B cell (primary cell): ENCODE data around the gene MCRIP2. TPM values are rescaled to one million over a fixed set of nuclear protein-coding genes. Genes with fewer than 3 reads are reported as not detected.

Experiments
- ATAC-seq: fragments of 200-7000 bp; cut with Tn5 transposase; one replicate; pipeline ENCODE4 v1.10.0; 2021; ENCODE audit warnings: low read depth, mild to moderate bottlenecking, moderate number of reproducible peaks, moderate library complexity
- CTCF ChIA-PET: fragments of 350-600 bp; sonication (Branson Sonifier 250); formaldehyde crosslinking; loops from one replicate; lab custom pipeline; 2021; ENCODE audit warnings: antibody characterized with exemption, inconsistent platforms; lab: Charles Lee
- POLR2A ChIA-PET: fragments of 350-600 bp; sonication (Branson Sonifier 250); formaldehyde crosslinking; loops from one replicate; lab custom pipeline; 2021; ENCODE audit warnings: antibody characterized with exemption; lab: Charles Lee
- DNase-seq: peaks from one replicate; pipeline ENCODE4 v3.0.0; 2013
- H2AFZ ChIP-seq: 2 replicates; pipeline ENCODE4 v1.6.1; 2012; ENCODE audit warnings: mild to moderate bottlenecking, low read depth, low read length; ENCODE audit not compliant: insufficient read depth, poor library complexity, severe bottlenecking
- H3K27ac ChIP-seq, 2 donors: 1 replicate in 1 of 2; 2 replicates in 1 of 2; pipeline ENCODE4 v1.5.1; 2012 to 2013; ENCODE audit warnings: low read length in 2 of 2, mild to moderate bottlenecking in 2 of 2, moderate library complexity in 1 of 2
- H3K27me3 ChIP-seq, 4 experiments: fragments of 200-600 bp in 1 of 4; sonication (generic) in 1 of 4; replicated peaks in 1 of 4; 1 replicate in 2 of 4; 2 replicates in 2 of 4; pipeline versions ENCODE4 v1.6.1 to v1.7.0; 2013 to 2016; ENCODE audit warnings: low read length in 3 of 4, mild to moderate bottlenecking in 2 of 4, mixed read lengths in 1 of 4, moderate library complexity in 1 of 4; ENCODE audit not compliant: insufficient read depth in 4 of 4, control insufficient read depth in 3 of 4; ENCODE audit errors: control extremely low read depth in 1 of 4
- H3K36me3 ChIP-seq, 2 experiments: replicated peaks in 1 of 2; 1 replicate in 1 of 2; 2 replicates in 1 of 2; pipeline versions ENCODE4 v1.6.1 to v1.7.1; 2013; ENCODE audit warnings: low read length in 1 of 2; ENCODE audit not compliant: insufficient read depth in 2 of 2, control insufficient read depth in 1 of 2; ENCODE audit errors: control extremely low read depth in 1 of 2, extremely low read depth in 1 of 2
- H3K4me1 ChIP-seq, 2 donors: fragments of 200-600 bp in 1 of 2; sonication (generic) in 1 of 2; 1 replicate in 1 of 2; 2 replicates in 1 of 2; pipeline versions ENCODE4 v1.5.1 to v1.6.1; 2013 to 2017; ENCODE audit warnings: low read length in 2 of 2; ENCODE audit not compliant: control insufficient read depth in 2 of 2, insufficient read depth in 2 of 2
- H3K4me2 ChIP-seq: replicated peaks from 2 replicates; pipeline ENCODE3; 2012; ENCODE audit warnings: mild to moderate bottlenecking, low read depth, low read length; ENCODE audit not compliant: poor library complexity, severe bottlenecking
- H3K4me3 ChIP-seq, 5 experiments: fragments of 200-600 bp in 1 of 5; sonication (generic) in 1 of 5; 1 replicate in 3 of 5; 2 replicates in 2 of 5; pipeline versions ENCODE4 v1.5.1 to v1.7.0; 2011 to 2016; ENCODE audit warnings: low read length in 4 of 5, mild to moderate bottlenecking in 4 of 5, low read depth in 2 of 5, control low read depth in 1 of 5, moderate library complexity in 1 of 5; ENCODE audit not compliant: insufficient read depth in 1 of 5; ENCODE audit errors: control extremely low read depth in 1 of 5, extremely low read depth in 1 of 5
- H3K79me2 ChIP-seq: fragments of 200-600 bp; sonication (generic); one replicate; pipeline ENCODE4 v1.6.0; 2016; ENCODE audit warnings: low read length; ENCODE audit not compliant: control insufficient read depth, insufficient read depth
- H3K9ac ChIP-seq: fragments of 200-600 bp; sonication (generic); 2 replicates; pipeline ENCODE4 v1.6.1; 2017; ENCODE audit warnings: mild to moderate bottlenecking, low read length, moderate library complexity
- H3K9me3 ChIP-seq, 3 donors: one replicate each; pipeline versions ENCODE4 v1.6.1 to v1.7.1; 2013; ENCODE audit warnings: low read length in 2 of 3; ENCODE audit not compliant: control insufficient read depth in 2 of 3, insufficient read depth in 1 of 3; ENCODE audit errors: control extremely low read depth in 1 of 3
- H4K20me1 ChIP-seq: 2 replicates; pipeline ENCODE4 v1.6.0; 2012; ENCODE audit warnings: mild to moderate bottlenecking, low read length; ENCODE audit not compliant: insufficient read depth, control insufficient read depth, poor library complexity, severe bottlenecking
- H3K27ac Mint-ChIP-seq: one replicate; pipeline ENCODE4 v1.8.0; 2021; ENCODE audit warnings: mixed read lengths
- H3K27me3 Mint-ChIP-seq: one replicate; pipeline ENCODE4 v1.8.0; 2021; ENCODE audit warnings: mixed read lengths
- H3K4me1 Mint-ChIP-seq: one replicate; pipeline ENCODE4 v1.8.0; 2021; ENCODE audit warnings: mixed read lengths
- H3K4me3 Mint-ChIP-seq: one replicate; pipeline ENCODE4 v1.8.0; 2021; ENCODE audit warnings: mixed read lengths
- H3K9me3 Mint-ChIP-seq: one replicate; pipeline ENCODE4 v1.8.0; 2022; ENCODE audit warnings: mixed read lengths; ENCODE audit not compliant: insufficient read depth
- EZH2 ChIP-seq: IDR thresholded peaks from 2 replicates; pipeline ENCODE4 v1.6.1; 2012; ENCODE audit warnings: borderline replicate concordance, low read depth, mild to moderate bottlenecking, moderate library complexity, low read length; ENCODE audit not compliant: insufficient read depth, poor library complexity, severe bottlenecking
- WGBS: methylation state at CpG from one replicate; pipeline ENCODE4 v1.1.5; 2013; ENCODE audit warnings: missing lambda C conversion rate; ENCODE audit not compliant: insufficient coverage; 5-methylcytosine and 5-hydroxymethylcytosine counted together
- intact Hi-C: fragments of 100-400 bp; cut with micrococcal nuclease; formaldehyde crosslinking; loops from one replicate; pipeline ENCODE4 v1.10.0; 2022
- polyA plus RNA-seq: library from polyadenylated mRNA; depleted of rRNA; stranded (reverse); fragments of >200 nt; gene quantifications from 2 replicates; pipeline ENCODE4 v1.2.3, GENCODE V29; 2012
- total RNA-seq, 2 donors: library from RNA; stranded (reverse); fragments of 120-200 nt in 1 of 2; gene quantifications; 1 replicate in 1 of 2; 2 replicates in 1 of 2; pipeline versions ENCODE4 v1.2.3 to v1.2.4, GENCODE V29; 2013 to 2022
- TF ChIP-seq, protein P1 (sequence below): fragments of 200-600 bp; IDR thresholded peaks from one replicate; pipeline ENCODE4 v1.8.0; 2022; ENCODE audit warnings: antibody characterized with exemption, mild to moderate bottlenecking

Gene MCRIP2
- total and polyA plus RNA-seq, 2 donors (not counting 1 experiment from before 2014, with no cell fraction given): 29.2 to 46.0 TPM

DNA sequence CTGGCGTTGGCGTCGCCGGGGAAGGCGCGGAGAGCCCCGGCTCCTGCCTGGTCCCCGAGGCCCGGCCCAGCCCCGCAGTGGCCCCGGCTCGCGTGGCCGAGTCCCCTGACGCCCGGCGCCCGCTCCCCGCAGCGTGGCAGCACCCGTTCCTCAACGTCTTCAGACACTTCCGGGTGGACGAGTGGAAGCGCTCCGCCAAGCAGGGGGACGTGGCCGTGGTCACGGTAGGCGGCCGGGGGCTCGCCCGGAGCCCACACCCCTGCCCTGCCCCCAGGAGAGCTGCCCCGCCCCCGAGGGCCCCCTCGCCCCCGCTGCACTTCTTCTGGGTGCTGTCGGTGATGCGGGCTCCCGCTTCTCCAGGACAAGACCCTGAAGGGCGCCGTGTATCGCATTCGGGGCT is 8.0 kb downstream of the MCRIP2 start:
- H4K20me1 ChIP-seq: peaks cover 8% of the 10 kb centered on the region
- intact Hi-C loops: loop anchor here (1.0 to 2.0 kb wide), 6 partner anchors 8 to 61 kb away; partner anchors contain the start of genes JMJD8, MCRIP2 and METTL26
- H3K27ac ChIP-seq: peak overlapping the region in 1 of 2 donors; percentile 90
- H3K4me3 ChIP-seq: peak overlapping the region in 4 of 5 experiments; percentile 65 to 76 (median 70)
- no peaks in the 10 kb centered on the region for H3K36me3 ChIP-seq
- no peaks in the 10 kb centered on the region for H3K27me3 Mint-ChIP-seq
- H3K4me1 ChIP-seq: peaks cover 15 to 20% of the 10 kb centered on the region in 2 donors
- H2AFZ ChIP-seq: peak overlapping the region; percentile 92
- peak overlapping the region; percentile 71 for H3K9ac ChIP-seq
- peak overlapping the region; percentile 75 for H3K4me3 Mint-ChIP-seq
- peaks cover 8% of the 10 kb centered on the region for H3K79me2 ChIP-seq
- ATAC-seq (no peak), DNase-seq (no peak)
- POLR2A ChIA-PET: interaction anchor here (0.6 to 1.0 kb wide), 3 partner anchors 11 to 1057 kb away, joined by 4 to 6 read pairs (median 5); no protein-coding TSS in a partner anchor
- H3K9me3 Mint-ChIP-seq: no peaks in the 10 kb centered on the region
- H3K4me1 Mint-ChIP-seq: peaks cover 16% of the 10 kb centered on the region
- TF ChIP-seq, protein P1, sequence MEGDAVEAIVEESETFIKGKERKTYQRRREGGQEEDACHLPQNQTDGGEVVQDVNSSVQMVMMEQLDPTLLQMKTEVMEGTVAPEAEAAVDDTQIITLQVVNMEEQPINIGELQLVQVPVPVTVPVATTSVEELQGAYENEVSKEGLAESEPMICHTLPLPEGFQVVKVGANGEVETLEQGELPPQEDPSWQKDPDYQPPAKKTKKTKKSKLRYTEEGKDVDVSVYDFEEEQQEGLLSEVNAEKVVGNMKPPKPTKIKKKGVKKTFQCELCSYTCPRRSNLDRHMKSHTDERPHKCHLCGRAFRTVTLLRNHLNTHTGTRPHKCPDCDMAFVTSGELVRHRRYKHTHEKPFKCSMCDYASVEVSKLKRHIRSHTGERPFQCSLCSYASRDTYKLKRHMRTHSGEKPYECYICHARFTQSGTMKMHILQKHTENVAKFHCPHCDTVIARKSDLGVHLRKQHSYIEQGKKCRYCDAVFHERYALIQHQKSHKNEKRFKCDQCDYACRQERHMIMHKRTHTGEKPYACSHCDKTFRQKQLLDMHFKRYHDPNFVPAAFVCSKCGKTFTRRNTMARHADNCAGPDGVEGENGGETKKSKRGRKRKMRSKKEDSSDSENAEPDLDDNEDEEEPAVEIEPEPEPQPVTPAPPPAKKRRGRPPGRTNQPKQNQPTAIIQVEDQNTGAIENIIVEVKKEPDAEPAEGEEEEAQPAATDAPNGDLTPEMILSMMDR: no peak
- TF ChIP-seq EZH2: no peak
- H3K9me3 ChIP-seq: peaks cover 0 to 2% (median 0%) of the 10 kb centered on the region in 3 donors
- 4% methylated on average over 44 of the region's 44 CpGs for WGBS
- CTCF ChIA-PET: interaction anchor here (0.6 to 1.3 kb wide), 2 partner anchors 13 to 443 kb away, joined by 4 to 6 read pairs; partner anchors contain the start of gene METTL26
- H3K27me3 ChIP-seq: no peaks in the 10 kb centered on the region
- H3K27ac Mint-ChIP-seq: no peak overlapping the region
- peak overlapping the region; percentile 92 for H3K4me2 ChIP-seq

GRCh38 chr16:651844-652243 is 10.2 kb downstream of the MCRIP2 start:
- intact Hi-C loops: no loop called here
- Mint-ChIP-seq H3K27ac (no peak overlapping the region), H3K4me1 (peaks cover 12% of the 10 kb centered on the region), H3K9me3 (no peaks in the 10 kb centered on the region), H3K27me3 (no peaks in the 10 kb centered on the region), H3K4me3 (no peak overlapping the region)
- H3K9me3 ChIP-seq: peaks cover 0 to 2% (median 0%) of the 10 kb centered on the region in 3 donors
- H4K20me1 ChIP-seq: peaks cover 8% of the 10 kb centered on the region
- H3K4me1 ChIP-seq: peaks cover 15 to 20% of the 10 kb centered on the region in 2 donors
- TF ChIP-seq, protein P1: no peak
- TF ChIP-seq EZH2: no peak
- WGBS: 98% methylated on average over 22 of the region's 22 CpGs
- H3K4me3 ChIP-seq: no peak overlapping the region
- H3K4me2 ChIP-seq: no peak overlapping the region
- DNase-seq (no peak), ATAC-seq (no peak)
- H2AFZ ChIP-seq: no peak overlapping the region
- no peak overlapping the region for H3K27ac ChIP-seq
- H3K9ac ChIP-seq: no peak overlapping the region
- H3K79me2 ChIP-seq: peaks cover 8% of the 10 kb centered on the region
- no peaks in the 10 kb centered on the region for H3K27me3 ChIP-seq
- POLR2A ChIA-PET: no interaction called here
- CTCF ChIA-PET: no interaction called here
- H3K36me3 ChIP-seq: no peaks in the 10 kb centered on the region
